ENCODE data around the gene CAPZA2. TPM values are rescaled to one million over a fixed set of nuclear protein-coding genes. Genes with fewer than 3 reads are reported as not detected.
"Not testable (repeated sequence)": the region's sequence is repeated elsewhere in the genome, so short reads cannot be mapped to it uniquely, and the experiment has no call there.

The CAPZA2 gene
- total RNA-seq, 1 donor, result 201 TPM

GRCh38 chr7:116968631-116969030 lies 106.2 kb downstream of the CAPZA2 start:
- no peaks in the 10 kb centered on the region for H3K27me3 ChIP-seq (ENCODE audit: insufficient read depth, low read length)
- no peak overlapping the region for H3K4me3 ChIP-seq (ENCODE audit: low read length)
- no peaks in the 10 kb centered on the region for H3K9me3 ChIP-seq (ENCODE audit: low read depth, low read length)

DNA sequence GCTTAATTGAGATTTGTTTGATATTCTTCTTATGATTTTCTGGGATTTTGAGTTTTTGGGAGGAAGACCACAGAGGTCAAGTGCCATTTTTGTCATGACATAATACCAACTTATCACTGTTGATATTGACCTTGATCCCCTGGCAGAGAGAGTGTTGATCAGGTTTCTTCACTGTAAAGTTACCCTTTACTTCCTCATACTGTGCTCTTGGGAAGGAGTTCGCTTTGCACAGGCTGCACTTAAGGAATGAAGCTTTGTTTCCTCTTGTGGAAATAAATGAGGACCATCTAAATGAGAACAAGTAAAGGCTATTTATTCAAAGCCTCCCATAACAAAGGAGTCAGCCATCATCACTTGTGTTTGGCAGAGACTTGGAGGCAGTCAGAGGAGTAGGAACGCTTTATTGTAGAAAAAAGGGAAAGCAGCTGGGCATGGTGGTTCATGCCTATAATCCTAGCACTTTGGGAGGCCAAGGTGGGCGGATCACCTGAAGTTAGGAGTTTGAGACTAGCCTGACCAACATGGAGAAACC lies 107.0 kb downstream of the CAPZA2 start:
- H3K9me3 ChIP-seq (ENCODE audit: low read depth, low read length), result no peaks in the 10 kb centered on the region
- peaks cover 20% of the 10 kb centered on the region for H3K4me1 ChIP-seq (ENCODE audit: insufficient read depth, low read length)
- no peaks in the 10 kb centered on the region for H3K27me3 ChIP-seq (ENCODE audit: insufficient read depth, low read length)
- no peak overlapping the region for H3K4me3 ChIP-seq (ENCODE audit: low read length)

More at GRCh38 chr7:116968631-116969030, 106.2 kb downstream of the CAPZA2 start:
- peaks cover 20% of the 10 kb centered on the region for H3K4me1 ChIP-seq (ENCODE audit: insufficient read depth, low read length)

DNA sequence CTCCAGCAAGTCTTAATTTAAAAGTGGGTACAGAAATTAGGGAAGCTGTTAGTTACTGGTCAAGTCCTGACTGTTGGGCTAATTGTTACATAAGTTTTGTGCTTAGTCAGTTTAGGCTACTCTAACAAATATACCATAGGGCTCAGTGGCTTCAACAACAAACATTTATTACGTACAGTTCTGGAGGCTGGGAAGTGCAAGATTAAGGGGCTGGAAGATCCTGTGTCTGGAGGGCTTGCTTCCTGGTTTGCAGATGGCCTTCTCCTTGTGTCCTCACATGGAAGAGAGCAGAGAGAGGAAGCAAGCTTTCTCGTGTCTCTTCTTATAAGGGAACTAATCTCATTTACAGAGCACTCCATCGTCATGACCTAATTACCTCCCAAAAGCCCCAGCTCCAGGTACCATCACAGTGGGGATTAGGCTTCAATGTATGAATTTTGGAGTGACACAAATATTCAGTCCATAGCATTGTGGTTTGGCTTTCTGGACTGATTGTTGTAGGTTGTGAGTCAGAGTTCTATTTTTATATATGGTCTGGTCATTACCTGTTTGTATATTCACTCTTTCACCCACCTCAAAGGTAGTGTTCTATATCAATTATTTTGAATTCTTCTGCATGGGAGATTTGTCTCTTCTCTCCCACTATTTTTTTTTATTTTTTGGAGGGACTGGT lies 108.0 kb downstream of the CAPZA2 start:
- H3K27me3 ChIP-seq (ENCODE audit: insufficient read depth, low read length), result no peaks in the 10 kb centered on the region
- no peak overlapping the region for H3K4me3 ChIP-seq (ENCODE audit: low read length)

DNA sequence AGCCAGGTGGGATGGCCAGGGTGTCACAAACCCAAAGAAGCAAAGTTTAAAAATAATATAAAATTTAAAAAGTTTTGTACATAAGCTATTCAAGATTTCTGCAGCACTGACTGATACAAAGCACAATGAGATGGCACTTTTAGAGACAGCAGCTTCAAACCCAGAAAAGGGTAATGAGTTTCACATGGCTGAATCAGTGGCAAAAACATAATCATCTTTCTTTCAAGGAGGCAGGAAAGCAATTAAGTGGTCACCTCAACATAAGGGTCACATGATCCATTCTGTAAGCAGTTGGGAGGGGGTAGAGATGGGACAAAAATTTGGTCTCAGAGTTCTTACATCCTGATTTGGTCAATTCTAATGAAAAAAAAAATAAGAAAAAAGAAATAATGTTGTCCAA lies 108.8 kb downstream of the CAPZA2 start:
- H3K9me3 ChIP-seq (ENCODE audit: low read depth, low read length); H3K27me3 ChIP-seq (ENCODE audit: insufficient read depth, low read length); H3K4me3 ChIP-seq (ENCODE audit: low read length): not testable (repeated sequence)
- H3K4me1 ChIP-seq (ENCODE audit: insufficient read depth, low read length), result peaks cover 20% of the 10 kb centered on the region

More for the DNA sequence above, 108.0 kb downstream of the CAPZA2 start:
- Histone ChIP-seq H3K9me3 (ENCODE audit: low read depth, low read length) (no peaks in the 10 kb centered on the region), H3K4me1 (ENCODE audit: insufficient read depth, low read length) (peaks cover 20% of the 10 kb centered on the region)

Other genes starting within 250 kb of the CAPZA2 start
- gene MET, start 190.4 kb upstream of the CAPZA2 start, total RNA-seq, result 3.9 TPM
- gene ST7, start 90.9 kb downstream of the CAPZA2 start, total RNA-seq, result 9.3 TPM

All from mononuclear cell (primary cell).